Measurements from ENCODE around the gene SPAG8. TPM values are rescaled to one million over a fixed set of nuclear protein-coding genes. Genes with fewer than 3 reads are reported as not detected.

Gene SPAG8
- polyA plus RNA-seq, 12 donors: 1.7 to 4.0 (median 2.2) TPM; not detected in 2

- no peak for DNase-seq
Observed at GRCh38 chr9:35813434-35814105, 1.5 kb upstream of the SPAG8 start.

GRCh38 chr9:35811381-35812024, 559 bp downstream of the SPAG8 start:
- peak; percentile 38 for DNase-seq

- DNase-seq: no peak
Observed at GRCh38 chr9:35810122-35810521, 1.9 kb downstream of the SPAG8 start.

GRCh38 chr9:35808433-35808832, 3.6 kb downstream of the SPAG8 start:
- DNase-seq: no peak

DNA sequence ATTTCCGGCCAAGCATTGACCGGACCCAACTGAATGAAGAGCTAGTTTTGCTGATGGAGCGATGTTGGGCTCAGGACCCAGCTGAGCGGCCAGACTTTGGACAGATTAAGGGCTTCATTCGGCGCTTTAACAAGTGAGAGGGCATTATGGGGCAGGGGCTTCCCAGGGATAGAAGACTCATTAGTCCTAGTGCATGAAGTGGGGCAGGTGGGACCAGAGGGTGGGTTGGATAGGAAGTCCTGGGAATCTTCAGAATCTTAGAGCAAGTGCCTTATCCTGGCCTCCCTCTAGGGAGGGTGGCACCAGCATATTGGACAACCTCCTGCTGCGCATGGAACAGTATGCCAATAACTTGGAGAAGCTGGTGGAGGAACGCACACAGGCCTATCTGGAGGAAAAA, 6.0 kb downstream of the SPAG8 start:
- DNase-seq: no peak

GRCh38 chr9:35801328-35802128, 10.5 kb downstream of the SPAG8 start:
- no peak for DNase-seq

GRCh38 chr9:35800530-35800929, 11.5 kb downstream of the SPAG8 start:
- DNase-seq: no peak

GRCh38 chr9:35798658-35799374, 13.2 kb downstream of the SPAG8 start:
- no peak for DNase-seq

DNA sequence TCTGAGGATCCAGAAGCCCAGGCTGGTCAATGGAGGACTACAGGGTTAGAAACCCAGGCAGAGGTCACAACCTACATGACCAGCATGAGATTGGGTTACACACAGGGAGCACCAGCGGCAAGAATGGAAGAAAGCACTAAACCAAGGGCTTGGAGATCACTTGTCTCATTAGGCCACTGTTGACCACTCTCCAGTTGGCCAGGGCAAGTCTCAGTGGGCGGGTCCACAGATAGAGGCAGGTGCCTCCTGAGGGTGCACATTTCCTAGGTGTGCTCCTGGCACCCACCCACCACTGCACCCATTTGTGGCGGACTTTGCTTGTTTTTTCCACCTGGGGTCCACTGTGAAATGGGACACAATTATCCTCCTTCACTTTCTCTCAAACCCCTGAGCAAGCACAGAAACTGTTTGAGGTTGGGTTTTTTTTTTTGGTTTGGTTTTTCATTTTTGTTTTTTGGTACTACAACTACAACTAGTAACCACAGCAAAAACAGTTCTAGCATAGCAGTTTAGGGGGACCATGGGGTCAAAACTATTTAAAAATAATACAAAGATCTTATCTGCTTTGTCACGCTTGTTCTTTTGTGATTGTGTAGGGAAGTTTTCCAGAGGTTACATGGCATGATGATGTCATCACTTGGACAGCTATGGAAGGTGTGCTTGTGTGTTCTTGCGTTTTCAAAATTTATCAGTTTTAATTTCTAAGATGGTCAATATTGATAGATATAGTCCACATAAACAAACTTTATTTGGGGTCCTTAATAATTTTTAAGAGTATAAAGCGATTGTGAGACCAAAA, 14.6 kb downstream of the SPAG8 start:
- DNase-seq: no peak

GRCh38 chr9:35795695-35796094, 16.4 kb downstream of the SPAG8 start:
- DNase-seq: no peak

GRCh38 chr9:35793461-35793860, 18.6 kb downstream of the SPAG8 start:
- no peak for DNase-seq

- DNase-seq: no peak
Observed at GRCh38 chr9:35792826-35793225, 19.2 kb downstream of the SPAG8 start.

DNA sequence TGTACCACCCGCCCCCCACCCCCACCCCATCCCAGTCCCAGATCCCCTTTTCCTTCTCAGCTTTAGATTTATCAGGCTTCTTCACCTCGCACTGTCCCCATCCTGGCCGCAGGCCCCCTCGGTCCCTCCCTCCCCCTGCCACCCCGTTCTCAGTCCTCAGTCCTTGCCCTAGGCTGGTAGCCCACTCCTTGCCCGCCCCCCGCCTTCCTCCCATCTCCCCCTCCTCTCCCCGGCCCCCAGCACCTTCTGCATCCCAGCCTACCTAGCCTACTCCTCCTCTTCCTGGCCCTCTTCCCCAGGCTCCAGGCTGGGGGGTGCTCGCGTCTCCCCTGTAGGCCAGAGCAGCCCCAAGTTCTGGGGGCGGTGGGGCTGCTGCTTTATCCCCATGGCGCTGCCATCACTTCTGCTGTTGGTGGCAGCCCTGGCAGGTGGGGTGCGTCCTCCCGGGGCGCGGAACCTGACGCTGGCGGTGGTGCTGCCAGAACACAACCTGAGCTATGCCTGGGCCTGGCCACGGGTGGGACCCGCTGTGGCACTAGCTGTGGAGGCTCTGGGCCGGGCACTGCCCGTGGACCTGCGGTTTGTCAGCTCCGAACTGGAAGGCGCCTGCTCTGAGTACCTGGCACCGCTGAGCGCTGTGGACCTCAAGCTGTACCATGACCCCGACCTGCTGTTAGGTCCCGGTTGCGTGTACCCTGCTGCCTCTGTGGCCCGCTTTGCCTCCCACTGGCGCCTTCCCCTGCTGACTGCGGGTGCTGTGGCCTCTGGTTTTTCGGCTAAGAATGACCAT, 19.8 kb downstream of the SPAG8 start:
- DNase-seq: no peak

DNA sequence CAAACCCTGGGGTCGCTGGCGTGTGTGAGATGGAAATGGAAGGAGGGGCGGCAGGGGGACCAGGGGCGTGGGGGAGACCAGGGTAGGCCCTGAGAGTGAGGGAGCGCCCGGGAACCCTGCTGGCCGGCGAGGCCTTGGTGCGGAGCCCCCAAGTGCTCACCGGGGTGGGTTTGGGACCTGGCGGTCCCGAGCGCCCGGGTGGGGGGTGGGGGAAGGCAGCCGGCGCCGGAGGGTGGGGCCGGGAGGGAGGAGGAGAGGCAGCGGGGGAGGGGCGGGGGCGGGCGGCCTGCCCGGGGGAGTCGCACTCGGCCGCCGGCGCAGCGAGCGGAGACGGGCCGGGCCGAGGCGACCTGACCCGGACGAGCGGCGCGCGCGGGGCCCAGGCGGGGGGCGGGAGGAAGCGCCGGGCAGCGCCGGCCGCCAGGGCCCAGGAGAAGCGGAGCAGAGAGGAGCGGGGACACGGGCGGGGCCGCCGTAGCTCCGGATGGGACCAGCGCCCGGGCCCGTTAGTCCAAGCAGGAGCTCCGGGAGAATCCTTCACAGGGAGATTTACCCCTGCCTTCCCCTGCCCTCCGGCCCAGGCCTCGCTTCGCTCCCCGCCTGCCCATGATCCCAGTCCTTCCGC, 20.7 kb downstream of the SPAG8 start, which contains the start of gene NPR2:
TSS of gene NPR2 (plus strand) at position 295 of the 625 bp plus-strand sequence. CDS start 818 bp downstream, outside the sequence.
- DNase-seq: no peak

- peak; percentile 88 for DNase-seq
Observed at GRCh38 chr9:35790385-35791296, 21.4 kb downstream of the SPAG8 start.

- DNase-seq: no peak
Observed at GRCh38 chr9:35790025-35790384, 22.1 kb downstream of the SPAG8 start.

- DNase-seq: no peak
Observed at GRCh38 chr9:35789541-35789940, 22.5 kb downstream of the SPAG8 start.

GRCh38 chr9:35783418-35783817, 28.6 kb downstream of the SPAG8 start:
- no peak for DNase-seq

DNA sequence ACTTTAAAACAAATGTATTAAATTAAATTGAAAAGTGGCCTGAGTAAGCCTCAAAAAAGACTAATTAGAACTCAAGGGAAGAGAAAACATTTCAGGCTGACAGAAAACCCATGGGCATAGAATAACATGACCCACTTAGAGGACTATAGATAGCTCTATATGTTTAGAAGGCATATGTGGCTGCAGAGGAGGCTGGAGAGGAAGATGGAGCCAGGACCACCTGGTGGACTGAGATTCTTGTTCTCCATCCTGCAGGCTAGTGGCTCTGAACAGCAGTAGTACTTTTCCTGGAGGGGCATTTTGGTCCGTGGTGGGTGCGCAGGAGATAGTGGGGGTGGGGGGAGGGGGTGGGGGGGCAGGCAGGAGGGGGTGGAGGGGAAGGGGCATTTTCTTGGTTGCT, 31.0 kb downstream of the SPAG8 start:
- no peak for DNase-seq

Measured in muscle of arm (tissue), 12 donors.